ENCODE results near the gene BABAM2. TPM values are rescaled to one million over a fixed set of nuclear protein-coding genes. Genes with fewer than 3 reads are reported as not detected.
"Not testable (repeated sequence)": the region's sequence is repeated elsewhere in the genome, so short reads cannot be mapped to it uniquely, and the experiment has no call there.

The BABAM2 gene
- polyA plus RNA-seq, 3 donors = 11.1 to 23.9 (median 20.6) TPM

GRCh38 chr2:27991146-27991545 lies 100.6 kb downstream of the BABAM2 start:
- no peak overlapping the region for H3K27ac ChIP-seq (ENCODE audit: low read depth, low read length)
- WGBS, 3 donors = 58 to 94% (median 75%) methylated on average over 1 of the region's 1 CpG

- H3K27ac ChIP-seq (ENCODE audit: low read depth, low read length) = no peak overlapping the region
Observed at GRCh38 chr2:27992787-27993401, 102.4 kb downstream of the BABAM2 start.

GRCh38 chr2:27993402-27993787 lies 102.9 kb downstream of the BABAM2 start:
- H3K27ac ChIP-seq (ENCODE audit: low read depth, low read length) = no peak overlapping the region

GRCh38 chr2:27993950-27994728 lies 103.6 kb downstream of the BABAM2 start:
- no peak overlapping the region for H3K27ac ChIP-seq (ENCODE audit: low read depth, low read length)
- WGBS, 3 donors = 93 to 95% (median 94%) methylated on average over 5 of the region's 5 CpGs

More at GRCh38 chr2:27993402-27993787, 102.9 kb downstream of the BABAM2 start:
- WGBS, 3 donors = 33 to 83% (median 34%) methylated on average over 1 of the region's 1 CpG

GRCh38 chr2:27996156-27996922 lies 105.8 kb downstream of the BABAM2 start:
- WGBS, 3 donors = 84 to 88% (median 85%) methylated on average over 5 of the region's 5 CpGs
- no peak overlapping the region for H3K27ac ChIP-seq (ENCODE audit: low read depth, low read length)

GRCh38 chr2:28000287-28000686 lies 109.8 kb downstream of the BABAM2 start:
- H3K27ac ChIP-seq (ENCODE audit: low read depth, low read length) = no peak overlapping the region

- 96 to 99% (median 97%) methylated on average over 2 of the region's 2 CpGs for WGBS, 3 donors
- no peak overlapping the region for H3K27ac ChIP-seq (ENCODE audit: low read depth, low read length)
Observed at GRCh38 chr2:28002181-28002580, 111.7 kb downstream of the BABAM2 start.

GRCh38 chr2:28004086-28004485 lies 113.6 kb downstream of the BABAM2 start:
- 25 to 67% (median 43%) methylated on average over 2 of the region's 2 CpGs for WGBS, 3 donors
- H3K27ac ChIP-seq (ENCODE audit: low read depth, low read length) = no peak overlapping the region

GRCh38 chr2:28009732-28010131 lies 119.2 kb downstream of the BABAM2 start:
- no peak overlapping the region for H3K27ac ChIP-seq (ENCODE audit: low read depth, low read length)

GRCh38 chr2:28011322-28011737 lies 120.8 kb downstream of the BABAM2 start:
- H3K27ac ChIP-seq (ENCODE audit: low read depth, low read length) = no peak overlapping the region
- 69 to 80% (median 77%) methylated on average over 3 of the region's 3 CpGs for WGBS, 3 donors

GRCh38 chr2:28018474-28018873 lies 127.9 kb downstream of the BABAM2 start:
- not testable (repeated sequence) for H3K27ac ChIP-seq (ENCODE audit: low read depth, low read length)
- WGBS, 3 donors = 97 to 99% (median 97%) methylated on average over 2 of the region's 2 CpGs

GRCh38 chr2:28019521-28019920 lies 129.0 kb downstream of the BABAM2 start:
- H3K27ac ChIP-seq (ENCODE audit: low read depth, low read length) = not testable (repeated sequence)
- 87 to 100% (median 97%) methylated on average over 2 of the region's 2 CpGs for WGBS, 3 donors

GRCh38 chr2:28021898-28022297 lies 131.4 kb downstream of the BABAM2 start:
- 86 to 94% (median 92%) methylated on average over 9 of the region's 9 CpGs for WGBS, 3 donors
- no peak overlapping the region for H3K27ac ChIP-seq (ENCODE audit: low read depth, low read length)

GRCh38 chr2:28025123-28025522 lies 134.6 kb downstream of the BABAM2 start:
- no peak overlapping the region for H3K27ac ChIP-seq (ENCODE audit: low read depth, low read length)
- whole genome bisulfite sequencing, 3 donors = 96 to 97% (median 97%) methylated on average over 4 of the region's 4 CpGs

- WGBS, 3 donors = 96 to 100% (median 96%) methylated on average over 2 of the region's 2 CpGs
- not testable (repeated sequence) for H3K27ac ChIP-seq (ENCODE audit: low read depth, low read length)
Observed at GRCh38 chr2:28026230-28026629, 135.7 kb downstream of the BABAM2 start.

- WGBS, 3 donors = 92 to 96% (median 93%) methylated on average over 7 of the region's 7 CpGs
- no peak overlapping the region for H3K27ac ChIP-seq (ENCODE audit: low read depth, low read length)
Observed at GRCh38 chr2:28028025-28028424, 137.5 kb downstream of the BABAM2 start.

GRCh38 chr2:28030600-28030999 lies 140.1 kb downstream of the BABAM2 start:
- H3K27ac ChIP-seq (ENCODE audit: low read depth, low read length) = no peak overlapping the region
- 32 to 83% (median 58%) methylated on average over 2 of the region's 2 CpGs for WGBS, 3 donors

GRCh38 chr2:28032816-28033215 lies 142.3 kb downstream of the BABAM2 start:
- no peak overlapping the region for H3K27ac ChIP-seq (ENCODE audit: low read depth, low read length)
- WGBS, 3 donors = 65 to 79% (median 69%) methylated on average over 4 of the region's 4 CpGs

- no peak overlapping the region for H3K27ac ChIP-seq (ENCODE audit: low read depth, low read length)
- 92 to 97% (median 92%) methylated on average over 6 of the region's 6 CpGs for WGBS, 3 donors
Observed at GRCh38 chr2:28034696-28035095, 144.2 kb downstream of the BABAM2 start.

Data from adipose tissue (tissue), 3 donors.